HUES6 (cell line): ENCODE measurements around the gene ESRRB.
"Not testable (repeated sequence)": the region's sequence is repeated elsewhere in the genome, so short reads cannot be mapped to it uniquely, and the experiment has no call there.

Experiments used
- H3K27ac ChIP-seq: 2 replicates; pipeline ENCODE4 v1.7.0; 2013; ENCODE audit warnings: low read depth, mild to moderate bottlenecking, low read length, inconsistent platforms
- H3K27me3 ChIP-seq: 2 replicates; pipeline ENCODE4 v1.6.1; 2013; ENCODE audit warnings: low read length; ENCODE audit not compliant: control insufficient read depth, insufficient read depth
- H3K36me3 ChIP-seq: 2 replicates; pipeline ENCODE4 v1.6.1; 2013; ENCODE audit warnings: low read length; ENCODE audit not compliant: control insufficient read depth, insufficient read depth
- H3K4me1 ChIP-seq: 2 replicates; pipeline ENCODE4 v1.6.1; 2013; ENCODE audit warnings: low read length; ENCODE audit not compliant: control insufficient read depth, insufficient read depth
- H3K4me3 ChIP-seq: 2 replicates; pipeline ENCODE4 v1.5.1; 2013; ENCODE audit warnings: low read depth, low read length
- H3K9ac ChIP-seq: one replicate; pipeline ENCODE4 v1.6.1; 2013; ENCODE audit warnings: mild to moderate bottlenecking, low read length
- H3K9me3 ChIP-seq: 2 replicates; pipeline ENCODE4 v1.6.1; 2013; ENCODE audit warnings: low read depth, low read length; ENCODE audit not compliant: control insufficient read depth, insufficient read depth

The ESRRB gene

GRCh38 chr14:76525106-76525821 is 149.3 kb downstream of the ESRRB start:
- Histone ChIP-seq H3K4me3 (no peak overlapping the region), H3K27ac (no peak overlapping the region), H3K36me3 (no peaks in the 10 kb centered on the region), H3K27me3 (no peaks in the 10 kb centered on the region), H3K9ac (no peak overlapping the region), H3K9me3 (peaks cover 7% of the 10 kb centered on the region; the same call in 1 of the 2 replicates), H3K4me1 (no peaks in the 10 kb centered on the region)

DNA sequence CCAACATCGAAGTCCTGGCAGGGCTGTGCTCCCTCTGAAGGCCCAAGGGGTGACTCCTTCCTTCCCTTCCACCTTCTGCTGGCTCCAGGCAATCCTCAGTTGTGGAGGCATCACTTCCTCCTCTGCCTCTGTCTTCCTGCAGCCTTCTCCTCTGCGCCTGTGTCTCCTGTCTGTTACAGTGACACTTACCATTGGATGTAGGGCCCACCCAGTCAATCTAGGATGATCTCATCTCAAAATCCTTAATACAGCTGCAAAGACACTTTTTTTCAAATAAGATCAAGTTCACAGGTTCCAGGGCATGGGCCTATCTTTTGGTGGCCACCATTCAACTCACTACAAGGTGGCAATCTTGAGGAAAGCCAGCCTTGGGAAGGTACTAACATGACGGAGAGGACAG is 155.1 kb downstream of the ESRRB start:
- H3K4me3 ChIP-seq: no peak overlapping the region

DNA sequence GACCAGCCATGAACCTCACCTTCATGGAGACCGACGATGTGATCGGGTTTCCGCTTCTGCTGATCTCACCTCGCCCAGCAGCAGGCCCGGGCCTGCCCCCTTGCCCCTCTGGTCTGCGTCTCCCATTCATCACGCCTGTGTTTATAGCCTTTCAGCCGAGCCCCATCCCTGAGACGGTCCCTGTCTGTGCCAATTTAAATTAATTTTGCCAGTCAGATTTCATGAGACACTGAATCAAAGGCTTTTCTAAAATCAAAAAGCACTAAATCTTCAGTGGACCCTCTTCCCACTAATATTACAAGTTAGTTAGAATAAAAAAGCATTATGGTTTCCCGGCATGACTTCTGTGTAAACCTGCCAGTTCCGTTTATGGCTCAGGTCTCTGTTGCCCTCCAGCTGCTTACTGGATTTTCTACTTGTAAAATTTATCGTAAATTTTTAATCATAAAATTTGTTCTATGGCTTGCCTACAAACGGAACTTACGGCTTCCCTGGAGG is 155.9 kb downstream of the ESRRB start:
- Histone ChIP-seq H3K9ac (no peak overlapping the region), H3K27me3 (no peaks in the 10 kb centered on the region), H3K4me1 (peaks cover 6% of the 10 kb centered on the region; the same call in 1 of the 2 replicates), H3K27ac (no peak overlapping the region), H3K36me3 (no peaks in the 10 kb centered on the region), H3K4me3 (no peak overlapping the region), H3K9me3 (no peaks in the 10 kb centered on the region)

More for the DNA sequence above, 155.1 kb downstream of the ESRRB start:
- H3K27ac ChIP-seq: no peak overlapping the region
- peaks cover 6% of the 10 kb centered on the region; the same call in 1 of the 2 replicates for H3K4me1 ChIP-seq
- H3K9me3 ChIP-seq: no peaks in the 10 kb centered on the region
- no peaks in the 10 kb centered on the region for H3K27me3 ChIP-seq
- H3K9ac ChIP-seq: no peak overlapping the region
- no peaks in the 10 kb centered on the region for H3K36me3 ChIP-seq

GRCh38 chr14:76536636-76537035 is 160.7 kb downstream of the ESRRB start:
- not testable (repeated sequence) for H3K9ac ChIP-seq, H3K4me3 ChIP-seq, H3K27me3 ChIP-seq, H3K9me3 ChIP-seq, H3K36me3 ChIP-seq, H3K27ac ChIP-seq
- peaks cover 12% of the 10 kb centered on the region for H3K4me1 ChIP-seq

- no peak overlapping the region for H3K4me3 ChIP-seq
- H3K27ac ChIP-seq: no peak overlapping the region
- H3K9me3 ChIP-seq: no peaks in the 10 kb centered on the region
- peaks cover 11% of the 10 kb centered on the region for H3K4me1 ChIP-seq
- no peak overlapping the region for H3K9ac ChIP-seq
- H3K27me3 ChIP-seq: no peaks in the 10 kb centered on the region
- H3K36me3 ChIP-seq: no peaks in the 10 kb centered on the region
Measured at GRCh38 chr14:76537906-76538647, 162.1 kb downstream of the ESRRB start.

DNA sequence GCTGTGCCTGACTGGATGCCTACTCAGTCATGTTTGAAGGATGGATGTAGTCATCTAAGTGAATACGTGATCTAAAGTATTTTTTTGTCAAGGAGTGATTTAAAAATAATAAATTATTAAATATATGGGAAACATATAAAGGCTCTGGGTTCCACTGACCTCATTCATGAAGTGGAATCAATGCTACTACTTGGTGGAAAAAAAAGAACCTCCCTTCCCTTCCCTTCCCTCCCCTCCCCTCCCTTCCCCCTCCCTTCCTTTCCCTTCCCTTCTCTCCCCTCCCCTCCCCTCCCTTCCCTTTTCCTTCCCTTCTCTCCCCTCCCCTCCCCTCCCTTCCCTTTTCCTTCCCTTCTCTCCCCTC is 162.7 kb downstream of the ESRRB start:
- H3K27me3 ChIP-seq: no peaks in the 10 kb centered on the region
- H3K9me3 ChIP-seq: no peaks in the 10 kb centered on the region
- no peak overlapping the region for H3K9ac ChIP-seq
- peaks cover 11% of the 10 kb centered on the region for H3K4me1 ChIP-seq
- no peak overlapping the region for H3K4me3 ChIP-seq
- no peak overlapping the region for H3K27ac ChIP-seq
- no peaks in the 10 kb centered on the region for H3K36me3 ChIP-seq

- Histone ChIP-seq H3K4me1 (peaks cover 11% of the 10 kb centered on the region), H3K9me3 (no peaks in the 10 kb centered on the region), H3K36me3 (no peaks in the 10 kb centered on the region), H3K27ac (no peak overlapping the region), H3K27me3 (no peaks in the 10 kb centered on the region), H3K9ac (no peak overlapping the region), H3K4me3 (no peak overlapping the region)
Measured at GRCh38 chr14:76539130-76539529, 163.2 kb downstream of the ESRRB start.

DNA sequence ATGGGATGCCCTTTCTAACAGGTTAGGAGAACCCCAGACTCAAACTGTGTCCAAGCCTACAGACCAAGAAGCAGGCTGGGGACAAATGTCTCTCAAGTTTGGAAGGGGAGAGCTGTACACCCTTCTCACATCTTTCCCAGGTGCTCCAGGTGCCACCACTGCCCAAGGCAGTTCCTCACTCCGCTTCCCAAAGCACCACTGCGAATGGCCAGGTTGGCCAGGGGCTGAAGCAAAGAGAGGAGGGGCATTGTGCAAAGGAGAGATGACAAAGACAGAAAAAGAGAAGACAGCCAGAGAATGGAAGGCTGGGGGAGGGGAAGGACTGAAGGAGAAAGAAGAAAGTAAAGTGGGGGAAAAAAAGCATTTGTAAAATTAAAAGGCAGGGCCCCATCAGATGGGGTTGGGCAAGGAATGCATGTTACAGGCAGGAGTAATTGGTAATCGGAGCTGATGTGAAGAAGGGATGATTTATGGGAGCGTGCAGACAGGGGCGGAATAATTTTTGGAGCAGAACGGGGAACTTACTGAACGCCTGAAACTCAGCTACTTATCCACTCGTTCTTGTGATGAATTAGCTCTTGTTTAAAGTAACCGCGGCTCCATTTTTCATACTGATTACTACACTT is 165.8 kb downstream of the ESRRB start:
- H3K27me3 ChIP-seq: no peaks in the 10 kb centered on the region
- no peak overlapping the region for H3K9ac ChIP-seq
- peaks cover 11% of the 10 kb centered on the region for H3K4me1 ChIP-seq
- H3K36me3 ChIP-seq: no peaks in the 10 kb centered on the region
- no peak overlapping the region for H3K4me3 ChIP-seq
- no peaks in the 10 kb centered on the region for H3K9me3 ChIP-seq
- no peak overlapping the region for H3K27ac ChIP-seq

DNA sequence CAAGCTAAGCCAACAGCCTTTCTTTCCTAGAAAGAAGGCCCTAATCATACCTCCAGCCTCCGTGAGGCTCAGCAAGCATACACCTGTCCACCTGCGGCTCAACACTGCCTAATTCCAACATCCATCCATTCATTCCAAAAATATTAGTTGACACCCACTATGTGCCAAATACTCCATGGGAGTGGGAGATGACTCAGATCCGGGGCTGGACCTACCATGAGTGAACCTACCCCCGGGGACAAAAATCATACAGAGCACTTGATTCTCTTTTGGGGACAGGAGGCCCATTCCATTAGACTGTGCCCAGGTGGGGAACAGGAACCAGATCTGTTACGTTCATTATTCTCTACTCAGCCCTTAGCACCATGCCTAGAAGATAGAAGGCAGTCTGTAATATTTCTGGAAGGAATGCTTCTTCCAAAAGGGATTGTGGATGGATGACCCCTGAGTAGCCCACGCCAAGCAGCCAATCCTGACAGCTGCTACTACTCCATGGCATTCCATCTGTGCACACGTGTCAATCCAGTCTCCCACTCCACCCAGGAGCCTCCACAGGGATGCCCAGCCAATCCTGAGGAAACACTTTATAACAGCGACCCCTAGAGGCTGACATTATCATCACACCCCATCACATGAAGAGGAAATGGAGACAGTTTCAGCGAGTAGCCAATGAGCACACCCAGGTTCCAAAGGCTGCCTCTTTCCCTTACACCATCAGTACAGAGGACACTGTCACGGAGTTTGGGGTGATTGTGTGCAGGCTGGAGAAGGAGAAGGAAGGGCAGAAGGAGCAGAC is 170.7 kb downstream of the ESRRB start:
- peaks cover 16% of the 10 kb centered on the region for H3K4me1 ChIP-seq
- no peaks in the 10 kb centered on the region for H3K9me3 ChIP-seq
- H3K4me3 ChIP-seq: no peak overlapping the region
- no peaks in the 10 kb centered on the region for H3K27me3 ChIP-seq
- no peaks in the 10 kb centered on the region for H3K36me3 ChIP-seq
- no peak overlapping the region for H3K9ac ChIP-seq
- H3K27ac ChIP-seq: no peak overlapping the region

DNA sequence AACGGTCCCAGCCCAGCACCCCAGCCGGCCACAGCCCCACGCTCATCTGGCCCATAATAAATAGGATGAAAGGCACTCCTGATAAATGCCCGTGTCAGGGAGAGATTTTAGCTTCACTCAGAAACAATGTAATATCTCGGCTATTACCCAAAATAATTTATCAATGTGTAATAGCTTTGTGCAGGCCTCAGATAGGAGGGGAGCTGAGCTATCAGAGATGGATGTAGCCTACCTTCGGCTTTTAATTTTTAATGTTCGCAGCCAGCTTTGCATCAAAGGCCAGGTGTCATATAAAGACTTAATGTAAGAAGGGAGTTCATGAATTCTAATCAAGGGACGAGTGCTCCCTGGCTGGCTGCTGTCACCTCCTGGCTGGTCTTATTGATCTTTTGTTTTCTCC is 171.9 kb downstream of the ESRRB start:
- Histone ChIP-seq H3K27ac (no peak overlapping the region), H3K9me3 (no peaks in the 10 kb centered on the region), H3K4me3 (no peak overlapping the region), H3K27me3 (no peaks in the 10 kb centered on the region), H3K9ac (no peak overlapping the region), H3K36me3 (no peaks in the 10 kb centered on the region), H3K4me1 (peaks cover 18% of the 10 kb centered on the region)
